HTERT RPE-1 (cell line): ENCODE results near the gene IFRD2.

Source experiments
- in situ Hi-C: fragments of 300-500 bp; cut with MboI; formaldehyde crosslinking; loops from 4 replicates; pipeline ENCODE4 v1.14.3; 2020; ENCODE audit warnings: low sequenced_read_pairs

IFRD2 gene

GRCh38 chr3:50292159-50293078 is at the start of gene IFRD2:
IFRD2 (minus strand) TSS chr3:50292429; CDS start chr3:50292274, 155 bp downstream.
- in situ Hi-C loops: no loop called here

- in situ Hi-C loops: no loop called here
Observed at GRCh38 chr3:50341537-50341936, 49.3 kb upstream of the IFRD2 start.

- in situ Hi-C loops: no loop called here
Observed at GRCh38 chr3:50340448-50341329, 48.5 kb upstream of the IFRD2 start, which contains the start of gene RASSF1. RASSF1 (minus strand) TSS chr3:50340836; CDS start chr3:50340805, 31 bp downstream.

- in situ Hi-C loops: no loop called here
Observed at GRCh38 chr3:50340147-50340447, 47.9 kb upstream of the IFRD2 start.

- in situ Hi-C loops: no loop called here
Observed at GRCh38 chr3:50339485-50340146, 47.4 kb upstream of the IFRD2 start.

GRCh38 chr3:50338965-50339364 is 46.7 kb upstream of the IFRD2 start:
- in situ Hi-C loops: no loop called here

- in situ Hi-C loops: no loop called here
Observed at GRCh38 chr3:50337175-50337861, 45.1 kb upstream of the IFRD2 start.

- in situ Hi-C loops: no loop called here
Observed at GRCh38 chr3:50336452-50337174, 44.4 kb upstream of the IFRD2 start.

GRCh38 chr3:50334339-50335075 is 42.3 kb upstream of the IFRD2 start:
- in situ Hi-C loops: no loop called here

GRCh38 chr3:50333744-50334328 is 41.6 kb upstream of the IFRD2 start:
- in situ Hi-C loops: no loop called here

GRCh38 chr3:50331364-50331907 is 39.2 kb upstream of the IFRD2 start:
- in situ Hi-C loops: no loop called here

- in situ Hi-C loops: no loop called here
Observed at GRCh38 chr3:50330330-50330729, 38.1 kb upstream of the IFRD2 start.

- in situ Hi-C loops: no loop called here
Observed at GRCh38 chr3:50327943-50328691, 35.9 kb upstream of the IFRD2 start, which contains the start of gene TUSC2. TUSC2 (minus strand) TSS chr3:50328223; CDS start chr3:50328099, 124 bp downstream.

- in situ Hi-C loops: no loop called here
Observed at GRCh38 chr3:50327129-50327528, 34.9 kb upstream of the IFRD2 start.

GRCh38 chr3:50326182-50326541 is 33.9 kb upstream of the IFRD2 start:
- in situ Hi-C loops: no loop called here

- in situ Hi-C loops: no loop called here
Observed at GRCh38 chr3:50325497-50326181, 33.4 kb upstream of the IFRD2 start.

- in situ Hi-C loops: no loop called here
Observed at GRCh38 chr3:50325113-50325480, 32.9 kb upstream of the IFRD2 start.
